Posterior vena cava (tissue), 2 donors: ENCODE data around the gene STAM. TPM values are rescaled to one million over a fixed set of nuclear protein-coding genes. Genes with fewer than 3 reads are reported as not detected.

Experiments
- DNase-seq: peaks from one replicate; pipeline ENCODE4 v3.0.0-alpha.2; 2020; ENCODE audit warnings: low spot score
- intact Hi-C, 2 donors: fragments of 100-400 bp; cut with DNase I; formaldehyde crosslinking; loops; one replicate each; pipeline versions ENCODE4 v1.14.1 to v1.14.2; 2022 to 2023
- total RNA-seq, 2 donors: library from RNA; stranded (reverse); fragmentation: NEBNext Ultra II Directional; extraction: Animal tissue kit (Norgen Biotek cat#: 25700); gene quantifications; one replicate each; pipeline ENCODE4 v1.2.1, GENCODE V29; 2021
- donor health status: DM: yes; HTN: yes; CAD: no.
- donor health status: DM: yes; HTN: yes; CAD: no.

The STAM gene
- total RNA-seq, 2 donors from 2014 or later, result 18.9 to 21.8 TPM

DNA sequence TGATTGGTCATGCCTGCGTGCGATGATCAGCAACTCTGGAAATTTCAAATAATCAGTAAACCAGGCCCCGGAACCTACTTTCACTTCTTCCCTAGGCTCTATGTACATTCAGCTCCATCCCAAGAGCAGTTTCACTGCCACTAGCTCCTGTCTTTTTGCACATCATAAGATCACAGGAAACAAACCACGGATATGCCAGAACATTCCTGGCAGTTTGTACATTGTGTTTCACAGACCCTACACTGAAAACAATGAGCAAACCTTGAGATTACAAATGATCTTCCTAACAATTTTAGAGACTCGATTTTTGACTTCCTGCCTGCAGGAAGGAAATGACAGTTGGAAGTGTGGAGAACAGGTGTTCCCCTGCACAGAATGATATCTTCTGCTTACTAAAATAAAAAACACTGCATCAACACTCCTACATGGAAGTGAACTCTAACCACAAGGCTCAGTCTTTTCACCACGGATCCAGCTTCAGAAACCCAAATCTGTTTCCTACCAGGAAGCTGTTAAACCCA lies 100.5 kb downstream of the STAM start:
- intact Hi-C loops, result loop anchor here (5.0 to 10.0 kb wide), 2 partner anchors 137 to 140 kb away; no protein-coding TSS in a partner anchor

DNA sequence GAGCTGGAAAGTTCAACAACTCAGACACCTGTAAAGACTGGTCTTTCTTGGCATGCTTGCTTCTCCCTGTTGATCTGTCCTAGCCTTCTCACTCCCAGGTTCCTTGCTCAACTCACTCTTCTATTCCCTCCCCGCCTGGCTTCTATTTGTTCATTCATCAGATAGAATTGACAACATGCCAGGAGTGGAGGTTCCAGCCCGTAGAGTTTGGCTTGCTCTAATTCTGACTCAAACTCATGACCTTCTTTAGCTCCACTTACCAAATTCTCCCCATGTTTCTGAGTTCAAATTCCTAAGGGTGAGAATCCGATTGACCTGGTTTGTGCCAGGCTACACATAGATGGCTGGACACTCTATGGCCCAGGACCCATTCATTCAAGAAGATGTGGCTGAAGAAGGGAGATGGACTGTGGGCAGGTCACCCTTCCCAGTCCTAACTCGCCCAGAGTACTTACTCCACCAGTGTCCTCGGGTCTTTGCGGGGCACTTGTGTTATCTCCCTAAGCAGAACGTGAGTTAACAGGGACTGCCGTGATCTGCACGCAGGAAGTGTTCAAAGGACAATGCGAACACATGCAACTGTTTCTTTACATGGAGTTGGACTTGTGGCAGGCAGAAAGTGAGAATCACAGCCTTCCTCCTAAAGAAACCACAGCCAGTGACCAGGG lies 104.1 kb downstream of the STAM start:
- DNase-seq, result no peak
- intact Hi-C loops, result loop anchor here in 1 of 2 donors (5.0 to 10.0 kb wide), 2 partner anchors 143 to 406 kb away; no protein-coding TSS in a partner anchor

More for the DNA sequence above, 100.5 kb downstream of the STAM start:
- DNase-seq, result no peak

- DNase-seq, result no peak
- intact Hi-C loops, result loop anchor here in 1 of 2 donors (5.0 to 10.0 kb wide), 2 partner anchors 145 to 408 kb away; no protein-coding TSS in a partner anchor
Measured at GRCh38 chr10:17749890-17750289, 105.9 kb downstream of the STAM start.

DNA sequence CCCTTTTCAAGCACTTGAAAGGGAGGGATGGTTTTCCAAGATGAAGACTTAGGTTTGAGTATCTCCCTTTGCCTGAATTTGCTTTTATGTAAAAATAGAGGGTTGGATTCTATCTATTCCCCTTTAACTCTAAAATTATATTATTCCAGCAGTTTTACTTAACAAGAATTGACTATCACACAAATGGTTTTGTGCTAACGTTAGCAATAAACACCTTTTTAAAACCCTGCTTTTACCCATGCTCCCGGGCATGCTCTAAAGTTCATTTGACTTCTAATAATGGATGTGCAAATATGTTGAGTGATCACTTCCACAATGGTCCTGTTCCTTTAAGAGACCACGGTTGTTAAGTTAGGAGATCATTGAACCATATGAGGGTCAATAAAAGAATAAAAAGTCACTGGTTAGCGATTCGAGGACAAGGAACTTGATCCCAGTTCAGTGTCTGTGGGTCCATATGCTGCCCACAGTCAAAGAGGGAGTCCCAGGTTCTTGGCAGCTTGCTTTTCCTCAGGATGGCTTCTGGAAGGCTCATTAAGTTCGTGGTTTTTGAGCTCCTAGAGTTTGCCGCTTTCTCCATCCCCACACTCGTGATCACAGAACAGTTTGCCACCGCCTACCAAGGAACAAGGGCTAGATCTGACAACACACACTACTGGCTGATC lies 108.0 kb downstream of the STAM start, which contains the start of gene TMEM236:
TMEM236 (plus strand) TSS at position 421 of the 665 bp plus-strand sequence; CDS start at position 516, 95 bp downstream.
- intact Hi-C loops, result no loop called here
- no peak for DNase-seq

DNA sequence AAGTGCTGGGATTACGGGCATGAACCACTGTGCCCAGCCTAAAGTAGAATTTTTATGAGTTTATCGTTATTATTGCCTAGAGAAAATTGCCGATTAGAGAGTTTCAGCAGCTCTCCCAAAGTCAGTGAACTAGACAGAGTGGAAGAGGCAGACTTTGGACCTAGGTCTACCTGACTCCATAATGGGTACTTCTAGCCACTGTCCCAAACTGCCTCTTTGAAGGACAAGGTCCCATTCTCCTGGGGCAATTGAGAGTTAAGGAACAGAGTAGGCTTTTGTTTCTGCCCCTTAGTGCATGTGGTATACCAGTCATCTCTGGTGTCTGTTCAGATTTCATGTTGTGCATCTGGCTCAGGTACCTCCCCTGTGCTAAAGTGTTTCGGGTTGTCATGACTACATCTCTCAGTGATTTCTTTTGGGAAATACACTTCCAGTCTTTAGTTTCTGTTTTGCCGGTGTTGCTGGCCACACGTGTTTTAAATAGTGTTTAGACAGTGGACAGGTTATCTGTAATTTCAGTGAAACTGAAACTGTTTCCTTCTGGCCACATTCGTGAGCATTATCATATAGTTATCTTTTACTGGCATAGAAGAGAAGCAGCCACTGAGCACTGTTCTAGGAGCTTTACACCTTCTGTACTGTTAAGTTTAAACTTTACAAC lies 112.7 kb downstream of the STAM start:
- intact Hi-C loops, result no loop called here
- no peak for DNase-seq

DNA sequence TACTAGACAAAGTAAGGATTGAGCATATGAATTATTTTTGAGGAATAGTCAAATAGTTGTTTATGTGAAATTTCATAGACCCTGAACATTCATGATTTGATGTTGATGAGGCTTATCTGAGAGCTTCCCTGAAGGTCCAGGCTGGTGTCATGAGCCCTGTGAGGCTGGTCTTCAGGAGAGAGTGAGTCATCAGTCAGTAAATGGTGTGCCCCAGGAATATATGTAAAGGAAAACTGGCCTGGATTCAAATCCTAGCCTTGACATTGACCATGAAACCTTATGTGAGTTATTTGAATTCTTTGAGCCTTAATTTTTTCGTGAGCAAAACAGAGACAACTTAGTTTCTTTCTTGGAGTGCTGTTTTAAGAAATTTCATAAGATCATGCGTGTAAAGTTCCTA lies 114.2 kb downstream of the STAM start:
- DNase-seq, result no peak
- intact Hi-C loops, result no loop called here

DNA sequence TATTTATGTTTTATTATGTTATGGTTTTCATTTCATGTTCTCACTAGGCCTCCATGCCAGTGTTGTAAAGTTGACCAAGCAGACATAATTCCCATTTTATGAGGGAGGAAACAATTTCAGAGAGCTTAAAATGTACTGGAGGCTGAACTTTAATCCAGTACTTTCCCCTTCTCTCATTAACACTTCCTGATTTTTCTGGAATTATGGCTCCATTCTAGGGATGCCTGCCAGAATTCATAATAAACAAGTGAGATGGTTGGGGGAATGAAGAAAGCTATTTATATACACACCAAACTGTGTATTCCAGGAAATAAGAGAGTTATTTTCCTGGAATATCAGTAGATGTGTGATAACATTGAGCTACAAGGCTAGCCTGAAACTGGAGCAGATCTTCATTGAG lies 114.9 kb downstream of the STAM start:
- intact Hi-C loops, result no loop called here

GRCh38 chr10:17764142-17764541 lies 120.2 kb downstream of the STAM start:
- intact Hi-C loops, result no loop called here
- no peak for DNase-seq

More for the DNA sequence above, 114.9 kb downstream of the STAM start:
- DNase-seq, result no peak

DNA sequence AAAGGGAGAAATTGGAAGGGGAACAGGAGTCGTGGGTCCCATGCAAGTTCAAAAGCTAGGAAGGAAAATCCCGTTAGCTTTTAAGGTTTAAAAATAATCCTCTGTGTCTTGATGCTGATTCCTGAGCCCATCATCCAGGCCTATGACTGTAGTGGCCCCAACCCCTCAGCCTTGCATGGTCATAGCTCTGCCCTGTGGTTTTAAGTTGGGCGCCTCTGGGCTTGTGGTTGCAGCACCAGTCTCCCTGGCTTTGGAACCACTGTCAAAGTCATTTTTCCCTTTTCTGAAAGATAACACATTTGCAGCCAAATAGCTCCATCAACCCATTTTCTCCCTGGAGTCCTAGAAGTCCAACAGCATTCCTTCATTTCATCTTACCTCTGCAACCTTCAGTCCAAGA lies 121.7 kb downstream of the STAM start:
- intact Hi-C loops, result loop anchor here in 1 of 2 donors (1.0 kb wide), 1 partner anchor 27 kb away; no protein-coding TSS in a partner anchor
- no peak for DNase-seq

Other genes with a start within 250 kb of the STAM start
- 1 to 10 TPM; 3.1 to 4.5 TPM for gene ST8SIA6, start 189.6 kb upstream of the STAM start, total RNA-seq
- gene HACD1, start 26.8 kb upstream of the STAM start, total RNA-seq, result 10 to 100 TPM; 51.3 to 83.0 TPM
- 1 to 10 TPM; 1.0 to 2.2 TPM for gene TMEM236, start 108.0 kb downstream of the STAM start, total RNA-seq
- 100 to 1,000 TPM in 1 of 2 donors, 10 to 100 TPM in 1; 71.1 to 157 TPM for gene MRC1, start 165.2 kb downstream of the STAM start, total RNA-seq